Cardiac fibroblast (primary cell): ENCODE data around the gene KIAA1217.

Experiments used
- DNase-seq, 2 donors: peaks; one replicate each; pipeline versions ENCODE4 v3.0.0 to v3.0.0-alpha.2; 2010; ENCODE audit warnings: low read depth in 2 of 2
- H3K4me3 ChIP-seq, 2 donors: replicated peaks in 1 of 2; 1 replicate in 1 of 2; 2 replicates in 1 of 2; pipeline ENCODE4 v1.5.1; 2011; ENCODE audit warnings: low read depth in 2 of 2, low read length in 2 of 2, mild to moderate bottlenecking in 2 of 2, moderate library complexity in 1 of 2
- TF ChIP-seq, protein P1 (sequence below): IDR thresholded peaks from one replicate; pipeline ENCODE4 v1.5.1; 2011; ENCODE audit warnings: low read depth, mild to moderate bottlenecking, low read length, inconsistent platforms

The KIAA1217 gene

DNA sequence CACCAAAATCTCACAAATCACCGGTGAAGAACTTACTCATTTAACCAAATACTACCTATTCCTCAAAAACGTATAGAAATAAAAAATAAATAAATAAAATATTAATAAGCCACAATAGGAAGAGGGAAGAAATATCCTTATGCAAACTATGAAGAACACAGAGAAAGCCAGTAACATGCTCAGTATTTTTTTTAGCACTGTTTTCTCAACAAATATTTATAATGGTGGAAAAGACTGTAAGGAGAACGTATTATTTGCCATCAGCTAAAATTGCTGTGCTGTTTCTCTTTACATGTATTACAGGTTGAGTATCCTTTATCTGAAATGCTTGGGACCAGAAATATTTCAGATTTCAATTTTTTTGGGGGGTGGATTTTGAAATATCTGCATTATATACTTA lies 21.0 kb downstream of the KIAA1217 start:
- no peak overlapping the region for H3K4me3 ChIP-seq
- DNase-seq = no peak
- TF ChIP-seq, protein P1, sequence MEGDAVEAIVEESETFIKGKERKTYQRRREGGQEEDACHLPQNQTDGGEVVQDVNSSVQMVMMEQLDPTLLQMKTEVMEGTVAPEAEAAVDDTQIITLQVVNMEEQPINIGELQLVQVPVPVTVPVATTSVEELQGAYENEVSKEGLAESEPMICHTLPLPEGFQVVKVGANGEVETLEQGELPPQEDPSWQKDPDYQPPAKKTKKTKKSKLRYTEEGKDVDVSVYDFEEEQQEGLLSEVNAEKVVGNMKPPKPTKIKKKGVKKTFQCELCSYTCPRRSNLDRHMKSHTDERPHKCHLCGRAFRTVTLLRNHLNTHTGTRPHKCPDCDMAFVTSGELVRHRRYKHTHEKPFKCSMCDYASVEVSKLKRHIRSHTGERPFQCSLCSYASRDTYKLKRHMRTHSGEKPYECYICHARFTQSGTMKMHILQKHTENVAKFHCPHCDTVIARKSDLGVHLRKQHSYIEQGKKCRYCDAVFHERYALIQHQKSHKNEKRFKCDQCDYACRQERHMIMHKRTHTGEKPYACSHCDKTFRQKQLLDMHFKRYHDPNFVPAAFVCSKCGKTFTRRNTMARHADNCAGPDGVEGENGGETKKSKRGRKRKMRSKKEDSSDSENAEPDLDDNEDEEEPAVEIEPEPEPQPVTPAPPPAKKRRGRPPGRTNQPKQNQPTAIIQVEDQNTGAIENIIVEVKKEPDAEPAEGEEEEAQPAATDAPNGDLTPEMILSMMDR = no peak

GRCh38 chr10:24231200-24231599 lies 22.3 kb downstream of the KIAA1217 start:
- H3K4me3 ChIP-seq = no peak overlapping the region
- TF ChIP-seq, protein P1 = no peak
- DNase-seq = no peak

DNA sequence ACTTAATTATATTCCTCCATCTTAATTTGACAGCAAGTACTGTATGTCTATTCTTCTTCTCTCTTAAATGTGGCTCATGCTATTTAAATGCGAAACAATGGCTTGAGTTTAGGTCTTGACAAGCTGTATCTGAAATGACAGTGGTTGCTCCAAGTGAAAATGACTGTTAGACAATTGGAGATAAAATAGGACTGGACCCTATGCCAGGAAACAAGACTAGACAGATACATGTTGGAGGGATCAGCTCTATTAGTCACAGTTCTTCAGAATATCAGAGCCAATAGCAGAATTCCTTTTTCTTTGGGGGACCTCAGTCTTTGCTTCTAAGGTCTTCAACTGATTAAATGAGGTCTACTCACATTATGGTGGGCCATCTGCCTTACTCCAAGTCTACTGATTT lies 25.8 kb downstream of the KIAA1217 start:
- TF ChIP-seq, protein P1 = no peak
- H3K4me3 ChIP-seq = no peak overlapping the region
- DNase-seq = no peak

DNA sequence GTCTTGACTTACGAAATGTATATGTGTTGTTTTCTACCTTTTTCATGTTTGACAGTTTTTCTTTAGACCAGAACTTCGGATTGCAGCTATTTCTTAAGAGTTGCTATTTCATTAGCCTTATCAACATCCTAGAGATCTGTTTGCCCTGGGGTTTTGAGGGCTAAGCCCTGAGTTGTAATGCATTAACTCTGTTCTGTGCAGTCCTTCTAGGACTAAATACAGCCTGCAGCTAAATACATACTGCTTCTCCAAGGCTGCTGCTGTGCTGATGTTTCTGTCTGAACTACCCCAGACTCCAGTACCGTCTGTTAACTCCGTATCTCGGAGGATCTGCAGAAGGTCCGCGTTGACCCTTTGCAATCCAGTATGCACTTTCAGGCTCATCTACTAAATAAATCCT lies 26.5 kb downstream of the KIAA1217 start:
- H3K4me3 ChIP-seq = no peak overlapping the region
- TF ChIP-seq, protein P1 = no peak
- DNase-seq = no peak

DNA sequence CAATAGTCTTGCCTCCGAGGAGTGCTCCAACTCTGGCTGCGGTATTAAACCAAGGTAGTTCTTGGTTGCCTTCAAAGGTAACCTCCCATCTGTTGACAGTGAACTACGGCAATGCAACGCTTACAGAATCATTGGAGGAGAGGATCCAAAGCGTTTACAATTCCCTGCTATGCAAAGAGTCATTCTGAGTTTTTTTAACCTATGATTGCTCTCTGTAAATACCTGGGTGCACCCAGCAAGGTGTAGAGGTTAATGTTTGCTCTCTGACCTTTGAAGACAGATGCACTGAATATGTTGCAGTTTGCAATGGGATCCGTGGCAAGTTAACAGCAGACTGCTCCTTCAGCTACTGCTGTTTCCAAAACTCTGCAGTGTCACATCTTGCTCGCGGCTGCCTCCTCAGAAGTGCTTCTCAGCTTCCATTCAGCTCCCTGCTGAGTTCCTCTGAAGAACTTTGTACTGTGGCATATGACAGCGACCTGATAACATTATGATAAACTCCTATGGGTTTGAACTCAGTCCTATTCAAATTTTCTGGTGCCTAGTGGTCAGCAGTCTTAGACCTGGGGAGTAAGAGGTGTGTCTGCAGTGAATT lies 29.0 kb downstream of the KIAA1217 start:
- no peak overlapping the region for H3K4me3 ChIP-seq
- TF ChIP-seq, protein P1 = no peak
- DNase-seq = no peak

DNA sequence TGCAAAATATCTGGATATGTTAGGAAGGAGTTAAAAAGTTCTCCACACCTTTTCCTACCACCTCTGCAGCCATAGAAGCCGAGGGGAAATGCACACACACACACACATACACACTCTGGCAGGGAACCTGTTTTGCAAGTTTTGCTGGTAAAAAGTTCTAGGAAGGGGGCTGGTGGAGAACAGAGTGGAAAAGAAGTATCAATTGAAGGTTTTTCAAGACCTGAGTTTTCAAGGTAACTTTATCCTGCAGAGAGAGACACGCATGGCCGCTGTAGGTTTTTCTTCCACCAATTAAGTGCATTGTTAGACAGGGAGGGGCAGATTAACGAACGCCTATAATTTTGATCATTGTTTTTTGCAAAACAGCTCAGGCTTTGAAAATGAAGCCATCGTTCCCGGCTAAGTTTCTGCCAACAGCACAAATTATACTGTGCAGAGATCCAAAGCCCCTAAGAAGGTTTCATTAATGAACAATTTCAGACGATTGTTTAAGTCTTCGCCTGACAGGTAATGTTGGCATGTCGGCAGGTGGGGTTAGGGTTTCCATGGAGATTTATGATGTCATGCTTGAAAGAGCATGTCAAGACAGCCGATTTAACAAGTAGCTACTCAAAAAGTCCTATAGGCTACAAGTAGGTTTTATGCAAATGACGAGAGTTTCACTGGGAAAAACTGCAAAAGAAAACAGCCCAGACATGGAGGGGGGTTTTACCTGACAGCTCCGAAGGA lies 29.7 kb downstream of the KIAA1217 start:
- no peak overlapping the region for H3K4me3 ChIP-seq
- no peak for DNase-seq
- TF ChIP-seq, protein P1 = no peak
